Breast epithelium (tissue), 4 donors: ENCODE results near the gene BOD1L1. TPM values are rescaled to one million over a fixed set of nuclear protein-coding genes. Genes with fewer than 3 reads are reported as not detected.

Source experiments
- DNase-seq, 2 donors: peaks; one replicate each; pipeline ENCODE4 v3.0.0-alpha.2; 2019; ENCODE audit warnings: low spot score in 2 of 2
- H3K27ac ChIP-seq, 2 donors: fragments of 200-600 bp; sonication (generic) in 1 of 2; one replicate each; pipeline ENCODE4 v1.5.1; 2016 to 2019; ENCODE audit warnings: mild to moderate bottlenecking in 1 of 2
- H3K27me3 ChIP-seq, 2 donors: fragments of 200-600 bp; sonication (generic) in 1 of 2; one replicate each; pipeline versions ENCODE4 v1.5.1 to v1.6.0; 2017 to 2019; ENCODE audit warnings: control low read depth in 1 of 2, mild to moderate bottlenecking in 1 of 2
- H3K36me3 ChIP-seq: fragments of 200-600 bp; one replicate; pipeline ENCODE4 v1.5.1; 2019
- H3K4me1 ChIP-seq, 2 donors: fragments of 200-600 bp; sonication (generic); one replicate each; pipeline ENCODE4 v1.5.1; 2016 to 2019; ENCODE audit warnings: control low read depth in 1 of 2
- H3K4me3 ChIP-seq, 3 donors: fragments of 200-600 bp; sonication (generic); 1 replicate in 2 of 3; 2 replicates in 1 of 3; pipeline ENCODE4 v1.5.1; 2016 to 2019; ENCODE audit warnings: mild to moderate bottlenecking in 3 of 3, moderate library complexity in 2 of 3
- H3K9me3 ChIP-seq, 2 donors: fragments of 200-600 bp; sonication (generic) in 1 of 2; one replicate each; pipeline ENCODE4 v1.5.1; 2016 to 2019; ENCODE audit warnings: control low read depth in 1 of 2
- POLR2A ChIP-seq: fragments of 450-650 bp; IDR thresholded peaks from one replicate; pipeline ENCODE4 v1.6.1; 2016; ENCODE audit warnings: antibody characterized with exemption, mild to moderate bottlenecking, moderate library complexity
- POLR2AphosphoS5 ChIP-seq, 3 donors: sonication (generic); formaldehyde crosslinking; IDR thresholded peaks; one replicate each; pipeline ENCODE4 v1.6.1; 2017; ENCODE audit warnings: antibody characterized with exemption in 3 of 3
- intact Hi-C: fragments of 100-400 bp; cut with DNase I; formaldehyde crosslinking; loops from one replicate; pipeline ENCODE4 v1.15.1; 2023; ENCODE audit warnings: low total_unique reads
- total RNA-seq, 3 donors: library from RNA; depleted of rRNA; stranded (reverse); fragments of >200 nt; gene quantifications; one replicate each; pipeline ENCODE4 v1.1.0, GENCODE V29; 2016
- TF ChIP-seq, protein P1 (sequence below), 3 donors: fragments of 450-650 bp; IDR thresholded peaks; one replicate each; pipeline ENCODE4 v1.5.1; 2016 to 2017; ENCODE audit warnings: antibody characterized with exemption in 3 of 3, mild to moderate bottlenecking in 3 of 3, moderate library complexity in 3 of 3

The BOD1L1 gene
- total RNA-seq, 3 donors from 2014 or later = 49.0 to 68.3 (median 56.0) TPM

DNA sequence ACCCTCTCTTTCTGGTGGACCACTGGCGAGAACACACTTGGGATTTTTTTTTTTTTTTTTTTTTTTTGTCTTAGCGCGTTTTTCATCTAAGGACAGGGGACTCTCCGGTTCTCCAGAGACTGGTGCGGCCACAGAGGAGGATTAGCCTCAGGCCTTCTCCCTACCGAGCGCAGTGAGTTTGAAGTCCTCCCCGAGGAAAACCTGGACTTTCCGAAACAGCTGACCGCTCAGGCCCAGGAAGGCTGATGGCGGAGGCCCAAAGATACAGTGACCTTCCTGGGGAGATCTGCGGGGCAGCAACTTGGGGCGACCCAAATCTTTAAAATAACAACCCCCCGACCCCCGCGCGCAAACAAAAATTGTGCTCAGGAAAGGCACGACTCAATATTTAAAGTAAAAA, 92.4 kb downstream of the BOD1L1 start:
- H3K4me3 ChIP-seq = no peak overlapping the region
- peaks cover 0 to 17% of the 10 kb centered on the region in 2 donors for H3K9me3 ChIP-seq
- no peak for DNase-seq
- no peaks in the 10 kb centered on the region for H3K36me3 ChIP-seq
- no peak overlapping the region for H3K27ac ChIP-seq
- no peaks in the 10 kb centered on the region for H3K4me1 ChIP-seq
- intact Hi-C loops = no loop called here
- H3K27me3 ChIP-seq = peaks cover 7 to 99% of the 10 kb centered on the region in 2 donors
- TF ChIP-seq POLR2AphosphoS5 (IDR thresholded peaks at IDR 0.05) = no peak
- TF ChIP-seq, protein P1, sequence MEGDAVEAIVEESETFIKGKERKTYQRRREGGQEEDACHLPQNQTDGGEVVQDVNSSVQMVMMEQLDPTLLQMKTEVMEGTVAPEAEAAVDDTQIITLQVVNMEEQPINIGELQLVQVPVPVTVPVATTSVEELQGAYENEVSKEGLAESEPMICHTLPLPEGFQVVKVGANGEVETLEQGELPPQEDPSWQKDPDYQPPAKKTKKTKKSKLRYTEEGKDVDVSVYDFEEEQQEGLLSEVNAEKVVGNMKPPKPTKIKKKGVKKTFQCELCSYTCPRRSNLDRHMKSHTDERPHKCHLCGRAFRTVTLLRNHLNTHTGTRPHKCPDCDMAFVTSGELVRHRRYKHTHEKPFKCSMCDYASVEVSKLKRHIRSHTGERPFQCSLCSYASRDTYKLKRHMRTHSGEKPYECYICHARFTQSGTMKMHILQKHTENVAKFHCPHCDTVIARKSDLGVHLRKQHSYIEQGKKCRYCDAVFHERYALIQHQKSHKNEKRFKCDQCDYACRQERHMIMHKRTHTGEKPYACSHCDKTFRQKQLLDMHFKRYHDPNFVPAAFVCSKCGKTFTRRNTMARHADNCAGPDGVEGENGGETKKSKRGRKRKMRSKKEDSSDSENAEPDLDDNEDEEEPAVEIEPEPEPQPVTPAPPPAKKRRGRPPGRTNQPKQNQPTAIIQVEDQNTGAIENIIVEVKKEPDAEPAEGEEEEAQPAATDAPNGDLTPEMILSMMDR (IDR thresholded peaks at IDR 0.05) = no peak
- no peak for TF ChIP-seq POLR2A

DNA sequence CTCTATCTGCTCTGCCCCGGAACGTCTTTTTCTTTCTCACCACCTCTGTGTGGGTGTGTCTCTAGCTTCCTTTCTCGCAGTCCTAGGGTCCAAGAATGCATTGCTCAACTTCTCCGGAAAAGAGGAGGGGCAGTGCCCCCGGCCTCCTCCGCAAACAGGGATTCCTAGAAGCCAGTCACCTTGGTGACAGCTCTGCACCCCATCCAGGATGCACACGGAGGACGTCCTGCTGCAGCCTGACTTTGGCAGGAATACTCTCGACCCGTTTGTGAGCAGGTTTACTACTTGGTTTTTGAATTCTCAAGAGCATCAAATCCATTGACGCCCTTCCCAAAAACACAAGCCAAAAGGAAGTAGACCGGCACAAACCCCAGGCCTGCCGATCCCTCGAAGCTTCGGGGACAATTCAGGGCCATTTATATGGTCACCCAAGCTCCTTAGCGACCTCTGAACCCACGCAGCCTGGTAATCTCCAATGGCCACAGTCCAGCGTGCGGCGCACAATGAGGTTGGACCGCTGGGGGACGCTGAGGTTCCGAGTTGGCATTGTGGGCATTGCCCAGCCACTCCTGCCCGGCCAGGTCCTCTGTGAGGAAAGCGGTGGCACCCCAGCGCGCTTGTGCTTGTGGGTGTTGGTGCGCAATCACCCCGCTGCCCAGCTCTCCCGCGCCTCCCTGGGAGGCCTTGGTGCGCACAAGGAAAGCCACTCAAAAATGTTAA, 93.0 kb downstream of the BOD1L1 start:
- Histone ChIP-seq H3K36me3 (no peaks in the 10 kb centered on the region), H3K27ac (no peak overlapping the region), H3K9me3 (peaks cover 0 to 17% of the 10 kb centered on the region in 2 donors), H3K4me1 (no peaks in the 10 kb centered on the region), H3K4me3 (no peak overlapping the region), H3K27me3 (peaks cover 7 to 99% of the 10 kb centered on the region in 2 donors)
- no peak for TF ChIP-seq POLR2AphosphoS5 (IDR thresholded peaks at IDR 0.05)
- TF ChIP-seq, protein P1 (IDR thresholded peaks at IDR 0.05) = no peak
- no peak for TF ChIP-seq POLR2A
- no peak for DNase-seq
- intact Hi-C loops = no loop called here

DNA sequence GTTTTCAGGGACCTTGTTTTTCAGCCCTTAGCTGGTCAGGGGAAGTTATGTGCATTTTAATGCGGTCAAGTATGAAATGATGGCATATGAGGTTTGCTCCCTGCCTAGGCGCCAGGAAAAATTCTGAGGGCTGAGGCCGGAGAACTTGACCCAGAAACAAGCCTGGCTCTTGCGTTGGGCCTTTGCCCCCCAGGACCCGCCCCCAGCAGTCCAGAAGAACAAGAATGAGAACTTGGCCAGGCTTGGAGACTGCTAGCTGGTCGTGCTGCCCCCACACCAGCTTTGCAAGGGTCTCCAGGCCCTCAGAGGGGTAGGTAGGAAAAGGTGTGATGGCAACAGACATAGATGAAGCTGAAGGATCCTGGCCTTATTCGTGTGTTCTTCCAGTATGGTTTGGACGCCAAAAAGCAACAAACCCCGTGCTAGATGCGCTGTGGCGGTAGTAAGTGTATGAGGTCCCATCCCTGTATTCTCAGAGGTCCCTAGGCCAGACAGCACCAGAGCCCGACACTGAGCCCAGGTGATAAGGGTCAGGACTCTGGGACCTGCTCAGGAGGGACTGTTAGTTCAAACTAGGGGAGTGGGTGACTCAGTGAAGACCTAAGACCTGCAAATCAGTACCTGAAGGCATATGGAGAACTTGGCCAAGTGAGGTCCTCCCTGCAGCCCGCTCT, 93.7 kb downstream of the BOD1L1 start:
- TF ChIP-seq, protein P1 (IDR thresholded peaks at IDR 0.05) = no peak
- no peak for TF ChIP-seq POLR2AphosphoS5 (IDR thresholded peaks at IDR 0.05)
- no peak for TF ChIP-seq POLR2A
- no peaks in the 10 kb centered on the region for H3K4me1 ChIP-seq
- no peak for DNase-seq
- intact Hi-C loops = no loop called here
- no peaks in the 10 kb centered on the region for H3K36me3 ChIP-seq
- no peak overlapping the region for H3K4me3 ChIP-seq
- peaks cover 7 to 99% of the 10 kb centered on the region in 2 donors for H3K27me3 ChIP-seq
- H3K9me3 ChIP-seq = peaks cover 0 to 15% of the 10 kb centered on the region in 2 donors
- H3K27ac ChIP-seq = no peak overlapping the region

DNA sequence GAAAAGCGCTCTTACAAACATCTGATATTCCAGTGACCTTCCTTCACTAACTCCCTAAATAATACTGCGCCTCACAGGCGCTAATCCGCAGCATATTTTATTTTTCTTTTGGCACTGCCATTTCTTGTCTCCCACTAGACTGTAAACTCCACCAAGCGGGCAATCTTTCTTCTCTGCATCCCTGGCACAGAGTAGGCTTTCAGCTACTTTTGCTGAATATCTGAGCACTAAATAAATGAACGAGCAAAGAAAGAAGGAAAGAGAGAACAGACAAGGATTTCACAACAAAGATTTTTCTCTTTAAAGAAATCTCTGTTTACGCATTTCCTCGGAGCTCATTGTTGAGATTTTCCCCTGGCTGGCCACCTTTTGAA, 95.9 kb downstream of the BOD1L1 start:
- H3K27me3 ChIP-seq = peaks cover 2 to 100% of the 10 kb centered on the region in 2 donors
- TF ChIP-seq POLR2AphosphoS5 (IDR thresholded peaks at IDR 0.05) (no peak), POLR2A (no peak)
- TF ChIP-seq, protein P1 (IDR thresholded peaks at IDR 0.05) = no peak

More for the DNA sequence above, 95.9 kb downstream of the BOD1L1 start:
- Histone ChIP-seq H3K9me3 (no peaks in the 10 kb centered on the region), H3K27ac (no peak overlapping the region), H3K4me3 (no peak overlapping the region), H3K4me1 (no peaks in the 10 kb centered on the region), H3K36me3 (no peaks in the 10 kb centered on the region)
- no peak for DNase-seq
- intact Hi-C loops = no loop called here
